Muscle of leg (tissue), 11 donors: ENCODE measurements around the gene GPD1. TPM values are rescaled to one million over a fixed set of nuclear protein-coding genes. Genes with fewer than 3 reads are reported as not detected.
"Not testable (repeated sequence)": the region's sequence is repeated elsewhere in the genome, so short reads cannot be mapped to it uniquely, and the experiment has no call there.

ENCODE experiments used
- DNase-seq: peaks from one replicate; pipeline ENCODE4 v3.0.0; 2013
- H3K27ac ChIP-seq: one replicate; pipeline ENCODE4 v1.5.1; 2013; ENCODE audit warnings: mild to moderate bottlenecking, low read length, control low read depth
- H3K27me3 ChIP-seq: one replicate; pipeline ENCODE4 v1.6.1; 2013; ENCODE audit warnings: low read length; ENCODE audit not compliant: control insufficient read depth, insufficient read depth
- H3K36me3 ChIP-seq: one replicate; pipeline ENCODE4 v1.6.1; 2013; ENCODE audit warnings: low read length; ENCODE audit not compliant: control insufficient read depth, insufficient read depth
- H3K4me1 ChIP-seq: one replicate; pipeline ENCODE4 v1.6.1; 2013; ENCODE audit warnings: low read length; ENCODE audit not compliant: control insufficient read depth, insufficient read depth
- H3K4me3 ChIP-seq: one replicate; pipeline ENCODE4 v1.5.1; 2013; ENCODE audit warnings: low read length, control low read depth
- H3K9me3 ChIP-seq: replicated peaks from 2 replicates; pipeline ENCODE4 v1.6.1; 2013; ENCODE audit warnings: low read depth, low read length; ENCODE audit not compliant: control insufficient read depth
- WGBS: methylation state at CpG from one replicate; pipeline ENCODE4 v1.1.5; 2013; ENCODE audit warnings: missing lambda C conversion rate; ENCODE audit not compliant: insufficient coverage; 5-methylcytosine and 5-hydroxymethylcytosine counted together
- polyA plus RNA-seq, 8 donors: library from polyadenylated mRNA; unstranded; fragments of 120-200 nt; gene quantifications; one replicate each; pipeline versions ENCODE4 v1.2.1 to v1.2.3, GENCODE V29; 2013; ENCODE audit warnings: inconsistent platforms in 1 of 8, low replicate concordance in 1 of 8; ENCODE audit not compliant: insufficient read length in 8 of 8, insufficient read depth in 1 of 8
- total RNA-seq: library from RNA; stranded (reverse); fragments of 120-200 nt; gene quantifications from one replicate; pipeline ENCODE4 v1.2.4, GENCODE V29; 2013

The GPD1 gene
- total and polyA plus RNA-seq, 9 donors: 23.6 to 70.2 (median 56.3) TPM

DNA sequence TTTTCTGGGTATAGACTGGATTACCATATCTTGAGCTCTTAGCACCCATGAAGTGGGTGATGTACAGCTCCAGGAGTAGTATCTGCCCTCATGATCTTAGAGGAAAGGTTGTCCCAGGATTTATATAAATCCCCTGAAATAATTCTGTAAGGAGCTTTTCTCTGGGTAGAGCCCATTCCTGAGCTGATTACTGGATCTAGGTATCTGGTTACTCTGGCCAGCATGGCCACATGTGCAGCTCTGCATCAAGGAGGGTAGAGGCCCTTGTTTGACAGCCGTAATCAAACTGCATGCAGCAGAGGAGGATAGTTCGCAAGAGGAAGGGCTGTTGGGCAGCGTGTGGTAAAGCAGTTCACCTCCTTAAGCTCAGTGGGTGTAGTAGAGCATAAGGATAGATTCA lies 16.7 kb downstream of the GPD1 start:
- peaks cover 35% of the 10 kb centered on the region for H3K36me3 ChIP-seq
- H3K4me3 ChIP-seq: no peak overlapping the region
- 81% methylated on average over 3 of the region's 3 CpGs for WGBS
- no peak for DNase-seq
- H3K27ac ChIP-seq: no peak overlapping the region
- H3K27me3 ChIP-seq: no peaks in the 10 kb centered on the region
- no peaks in the 10 kb centered on the region for H3K9me3 ChIP-seq
- H3K4me1 ChIP-seq: peaks cover 8% of the 10 kb centered on the region

DNA sequence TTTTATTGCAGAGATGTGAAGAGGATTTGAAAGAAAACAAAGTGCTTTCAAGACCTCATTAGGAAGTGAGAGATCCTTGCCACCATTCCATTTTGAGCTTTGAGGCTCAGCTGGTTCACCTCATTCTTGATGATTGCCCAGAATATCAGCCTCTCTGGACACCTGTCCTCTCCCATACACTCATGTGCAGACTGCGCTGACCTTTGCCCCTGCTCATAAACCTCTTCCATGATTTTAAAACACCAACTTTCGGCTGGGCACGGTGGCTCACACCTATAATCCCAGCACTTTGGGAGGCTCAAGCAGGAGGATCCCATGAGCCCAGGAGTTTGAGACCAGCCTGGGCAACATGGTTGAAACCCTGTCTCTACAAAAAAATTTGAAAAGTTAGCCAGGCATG lies 17.1 kb downstream of the GPD1 start:
- DNase-seq: no peak
- Histone ChIP-seq H3K36me3 (peaks cover 31% of the 10 kb centered on the region), H3K4me1 (peaks cover 8% of the 10 kb centered on the region), H3K27me3 (no peaks in the 10 kb centered on the region), H3K9me3 (no peaks in the 10 kb centered on the region), H3K4me3 (no peak overlapping the region), H3K27ac (no peak overlapping the region)
- 92% methylated on average over 3 of the region's 3 CpGs for WGBS

DNA sequence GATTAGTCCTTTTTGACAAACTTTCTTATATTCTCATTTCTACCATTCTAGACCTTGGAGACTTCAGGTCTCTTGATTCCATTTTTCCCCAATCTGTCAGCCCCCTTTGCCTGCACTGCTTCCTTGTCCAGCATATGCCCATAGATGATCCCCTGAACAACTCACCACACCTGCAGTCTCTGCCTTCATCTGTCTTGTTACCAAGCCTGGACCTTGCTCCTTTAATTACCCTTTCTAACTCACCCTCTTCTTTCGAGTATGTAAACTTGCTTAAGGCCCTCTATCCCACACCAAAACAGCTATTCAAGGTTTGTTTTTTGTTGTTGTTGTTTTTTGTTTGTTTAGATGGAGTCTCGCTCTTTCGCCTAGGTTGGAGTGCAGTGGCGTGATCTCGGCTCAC lies 17.8 kb downstream of the GPD1 start:
- H3K9me3 ChIP-seq: no peaks in the 10 kb centered on the region
- peaks cover 25% of the 10 kb centered on the region for H3K36me3 ChIP-seq
- H3K4me3 ChIP-seq: no peak overlapping the region
- H3K27me3 ChIP-seq: no peaks in the 10 kb centered on the region
- peaks cover 8% of the 10 kb centered on the region for H3K4me1 ChIP-seq
- no peak for DNase-seq
- H3K27ac ChIP-seq: no peak overlapping the region
- WGBS: no CpG with 5 or more reads among the region's 5 CpGs

DNA sequence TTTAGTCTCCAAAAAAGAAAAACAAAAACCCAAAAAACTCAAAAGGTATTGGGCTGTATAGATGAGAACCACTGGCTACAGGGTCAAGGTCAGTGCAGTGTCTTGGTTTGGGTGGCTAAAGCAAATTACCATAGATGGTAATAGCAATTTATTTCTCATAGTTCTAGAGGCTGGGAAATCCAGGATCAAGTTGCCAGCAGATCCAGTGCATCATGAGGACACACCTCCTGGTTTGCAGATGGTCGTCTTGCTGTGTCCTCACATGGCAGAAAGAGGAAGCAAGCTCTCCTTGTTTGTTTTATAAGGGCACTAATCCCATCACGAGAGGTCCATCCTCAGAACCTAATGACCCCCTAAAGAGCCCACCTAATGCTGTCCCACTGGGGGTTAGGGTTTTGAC lies 19.4 kb downstream of the GPD1 start:
- Histone ChIP-seq H3K27me3 (no peaks in the 10 kb centered on the region), H3K4me1 (peaks cover 3% of the 10 kb centered on the region), H3K27ac (no peak overlapping the region), H3K36me3 (peaks cover 34% of the 10 kb centered on the region), H3K9me3 (no peaks in the 10 kb centered on the region), H3K4me3 (no peak overlapping the region)
- WGBS: 40% methylated on average over 1 of the region's 2 CpGs
- no peak for DNase-seq

DNA sequence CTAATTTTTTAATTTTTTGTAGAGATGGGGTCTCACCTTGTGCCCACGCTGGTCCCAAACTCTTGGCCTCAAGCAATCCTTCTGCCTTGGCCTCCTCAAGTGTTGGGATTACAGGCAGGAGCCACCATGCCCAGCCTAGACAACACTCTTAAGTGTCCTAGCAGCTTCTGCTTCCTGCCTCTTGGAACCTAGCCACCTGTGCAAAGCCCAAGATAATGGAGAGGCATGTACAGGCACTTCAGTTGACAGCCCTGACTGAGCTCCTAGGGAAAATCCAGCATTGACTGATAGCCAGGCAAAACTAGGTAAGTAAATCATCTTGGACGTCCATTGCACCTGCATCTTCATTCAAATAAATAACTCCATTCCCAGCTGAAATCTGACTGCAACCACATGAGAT lies 23.7 kb downstream of the GPD1 start:
- no peak overlapping the region for H3K4me3 ChIP-seq
- H3K27ac ChIP-seq: no peak overlapping the region
- H3K36me3 ChIP-seq: peaks cover 47% of the 10 kb centered on the region
- no peaks in the 10 kb centered on the region for H3K4me1 ChIP-seq
- no peak for DNase-seq
- H3K27me3 ChIP-seq: no peaks in the 10 kb centered on the region
- 100% methylated on average over 1 of the region's 2 CpGs for WGBS
- H3K9me3 ChIP-seq: no peaks in the 10 kb centered on the region

DNA sequence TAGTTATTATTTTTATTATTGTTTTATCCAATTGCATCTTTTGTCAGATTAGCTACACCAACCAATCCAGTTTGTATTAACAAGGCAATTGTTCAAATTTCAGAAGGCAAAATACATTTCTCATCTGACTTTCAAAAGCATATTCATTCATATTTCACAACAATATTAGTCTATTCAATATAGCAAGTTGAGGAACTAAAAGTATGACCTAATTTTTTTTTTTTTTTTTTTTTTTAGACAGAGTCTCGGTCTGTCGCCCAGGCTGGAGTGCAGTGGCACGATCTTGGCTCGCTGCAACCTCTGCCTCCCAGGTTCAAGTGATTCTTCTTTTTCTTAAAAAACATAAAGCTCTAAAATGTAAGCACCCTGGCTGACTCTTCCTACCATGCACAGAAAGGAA lies 25.5 kb downstream of the GPD1 start:
- no peak overlapping the region for H3K4me3 ChIP-seq
- H3K9me3 ChIP-seq: no peaks in the 10 kb centered on the region
- no peaks in the 10 kb centered on the region for H3K27me3 ChIP-seq
- H3K36me3 ChIP-seq: peaks cover 57% of the 10 kb centered on the region
- 80% methylated on average over 1 of the region's 4 CpGs for WGBS
- no peak for DNase-seq
- H3K4me1 ChIP-seq: no peaks in the 10 kb centered on the region
- H3K27ac ChIP-seq: no peak overlapping the region

DNA sequence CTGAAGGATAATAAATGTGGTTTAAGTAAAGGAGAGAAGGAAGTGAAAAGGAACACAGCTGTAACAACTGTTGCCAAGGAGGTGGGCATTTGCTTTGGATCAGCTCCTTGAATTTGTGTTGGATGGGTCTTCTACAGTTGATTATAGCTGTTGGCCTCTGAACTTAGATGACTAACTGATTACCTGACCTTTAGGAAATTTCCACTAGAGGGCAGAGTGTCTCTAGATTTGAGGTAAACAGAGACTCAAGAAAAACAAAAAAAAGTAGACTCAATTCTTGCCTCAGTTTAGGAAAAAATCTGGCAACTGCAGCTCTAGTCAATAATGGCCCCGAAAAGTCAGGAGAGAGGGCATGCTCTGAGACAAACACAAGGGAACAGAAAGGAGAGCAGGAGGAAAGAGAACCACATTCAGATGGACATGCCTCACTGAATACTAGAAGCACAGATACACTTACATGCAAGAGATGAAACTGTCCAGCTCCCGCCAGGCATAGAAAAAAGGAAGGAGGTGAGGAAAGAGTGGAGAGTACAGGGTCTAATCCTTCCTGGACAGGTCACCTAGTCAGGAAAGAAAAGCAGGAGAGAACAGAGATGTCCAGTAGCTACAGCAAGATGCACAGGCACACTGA lies 28.8 kb downstream of the GPD1 start:
- H3K36me3 ChIP-seq: peaks cover 66% of the 10 kb centered on the region
- no peaks in the 10 kb centered on the region for H3K9me3 ChIP-seq
- no peaks in the 10 kb centered on the region for H3K4me1 ChIP-seq
- peak; percentile 65 for DNase-seq
- H3K4me3 ChIP-seq: no peak overlapping the region
- H3K27ac ChIP-seq: no peak overlapping the region
- H3K27me3 ChIP-seq: no peaks in the 10 kb centered on the region
- no CpG with 5 or more reads among the region's 2 CpGs for WGBS

DNA sequence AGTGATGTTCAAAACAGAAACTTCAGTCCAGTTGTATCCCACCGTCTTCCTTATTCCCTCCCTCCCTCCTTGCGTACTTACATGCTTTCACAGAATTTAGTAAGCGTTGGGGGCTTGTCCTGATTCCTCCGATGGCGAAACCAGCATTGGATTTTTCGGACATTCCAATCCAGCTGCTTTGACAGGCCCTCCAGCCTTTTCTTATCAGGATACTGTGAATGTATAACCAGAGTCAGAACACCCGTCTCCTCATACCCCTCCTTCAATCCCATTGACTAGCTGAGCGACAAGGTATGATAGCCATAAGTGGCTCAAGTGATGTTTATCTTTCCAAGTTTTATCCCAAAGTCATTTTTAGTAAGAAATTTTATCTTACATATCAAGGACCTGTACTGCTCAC lies 39.2 kb downstream of the GPD1 start:
- peaks cover 26% of the 10 kb centered on the region for H3K36me3 ChIP-seq
- no peaks in the 10 kb centered on the region for H3K9me3 ChIP-seq
- no peaks in the 10 kb centered on the region for H3K4me1 ChIP-seq
- no peaks in the 10 kb centered on the region for H3K27me3 ChIP-seq
- DNase-seq: no peak
- H3K4me3 ChIP-seq: no peak overlapping the region
- 75% methylated on average over 1 of the region's 8 CpGs for WGBS
- no peak overlapping the region for H3K27ac ChIP-seq

DNA sequence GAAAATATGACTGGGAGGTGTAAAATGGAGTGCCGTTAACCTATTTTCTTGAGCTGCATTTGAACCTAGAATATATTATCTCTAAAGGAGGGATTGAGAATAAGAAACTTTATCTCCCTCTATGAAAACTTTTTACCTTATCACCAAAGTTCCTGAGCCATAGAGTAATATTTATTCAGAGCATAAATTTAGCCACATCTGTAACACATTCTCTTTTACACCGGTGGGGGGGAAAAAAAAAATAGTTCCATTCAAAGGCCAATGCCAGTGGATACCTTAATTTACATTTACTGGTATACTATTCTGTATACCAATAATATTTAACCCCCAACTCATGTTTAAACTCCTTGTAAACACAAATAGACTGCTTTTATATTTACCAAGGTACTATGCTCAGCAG lies 41.6 kb downstream of the GPD1 start:
- no CpG with 5 or more reads among the region's 2 CpGs for WGBS
- Histone ChIP-seq H3K27me3 (no peaks in the 10 kb centered on the region), H3K36me3 (peaks cover 15% of the 10 kb centered on the region), H3K9me3 (no peaks in the 10 kb centered on the region), H3K4me1 (no peaks in the 10 kb centered on the region), H3K27ac (no peak overlapping the region), H3K4me3 (no peak overlapping the region)
- DNase-seq: no peak

DNA sequence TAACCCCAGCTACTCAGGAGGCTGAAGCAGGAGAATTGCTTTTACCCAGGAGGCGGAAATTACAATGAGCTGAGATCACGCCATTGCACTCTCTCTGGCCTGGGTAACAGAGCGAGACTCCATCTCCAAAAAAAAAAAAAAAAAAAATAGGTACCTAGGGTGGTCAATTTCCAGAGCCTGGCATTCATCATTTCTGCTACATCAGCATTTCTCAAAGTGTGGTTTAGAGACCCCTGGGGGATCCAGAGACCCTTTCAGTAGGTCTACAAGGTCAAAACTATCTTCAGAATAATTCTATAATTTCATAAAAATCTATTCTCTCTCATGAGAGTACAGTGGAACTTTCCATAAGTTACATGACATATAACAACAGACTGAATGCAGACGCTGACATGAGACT lies 43.5 kb downstream of the GPD1 start:
- Histone ChIP-seq H3K9me3 (no peaks in the 10 kb centered on the region), H3K4me3 (no peak overlapping the region), H3K27ac (no peak overlapping the region), H3K36me3 (peaks cover 7% of the 10 kb centered on the region), H3K4me1 (no peaks in the 10 kb centered on the region), H3K27me3 (no peaks in the 10 kb centered on the region)
- no CpG with 5 or more reads among the region's 4 CpGs for WGBS
- DNase-seq: no peak

DNA sequence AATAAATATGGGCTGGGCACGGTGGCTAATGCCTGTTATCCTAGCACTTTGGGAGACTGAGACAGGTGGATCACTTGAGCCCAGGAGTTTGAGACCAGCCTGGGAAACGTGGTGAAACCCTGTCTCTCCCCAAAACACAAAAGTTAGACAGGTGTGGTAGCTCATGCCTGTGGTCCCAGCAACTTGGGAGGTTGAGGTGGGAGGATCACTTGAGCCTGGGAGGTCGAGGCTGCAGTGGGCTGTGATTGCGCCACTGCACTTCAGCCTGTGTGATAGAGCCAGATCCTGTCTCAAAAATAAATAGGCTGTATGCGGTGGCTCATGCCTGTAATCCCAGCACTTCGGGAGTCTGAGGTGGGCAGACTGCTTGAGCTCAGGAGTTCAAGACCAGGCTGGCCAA lies 44.2 kb downstream of the GPD1 start:
- not testable (repeated sequence) for DNase-seq, H3K9me3 ChIP-seq, H3K4me1 ChIP-seq, H3K4me3 ChIP-seq, H3K36me3 ChIP-seq, H3K27me3 ChIP-seq, H3K27ac ChIP-seq
- WGBS: 97% methylated on average over 4 of the region's 6 CpGs
